ENCODE measurements around the gene LTB4R2. TPM values are rescaled to one million over a fixed set of nuclear protein-coding genes. Genes with fewer than 3 reads are reported as not detected.

LTB4R2 gene
- total and polyA plus RNA-seq, 12 donors: 0.42 to 11.1 (median 3.8) TPM

- H3K36me3 ChIP-seq (replicated peaks in 1 of 2): no peaks in the 10 kb centered on the region
- no peaks in the 10 kb centered on the region for H3K4me1 ChIP-seq (replicated peaks in 1 of 2)
- no peak for DNase-seq
- no peaks in the 10 kb centered on the region for H3K9me3 ChIP-seq (replicated peaks in 1 of 3)
- H3K27ac ChIP-seq: no peak overlapping the region
- H3K4me3 ChIP-seq: no peak overlapping the region
- 58 to 68% (median 61%) methylated on average over 2 to 3 of the region's 3 CpGs for WGBS, 4 donors
- TF ChIP-seq CTCF (IDR thresholded peaks at IDR 0.05) (no peak), POLR2A (IDR thresholded peaks at IDR 0.05) (no peak)
- intact Hi-C loops (cut with DNase I): no loop called here
- no peaks in the 10 kb centered on the region for H3K27me3 ChIP-seq
These were observed 13.4 kb downstream of the LTB4R2 start for GRCh38 chr14:24323341-24323740.

DNA sequence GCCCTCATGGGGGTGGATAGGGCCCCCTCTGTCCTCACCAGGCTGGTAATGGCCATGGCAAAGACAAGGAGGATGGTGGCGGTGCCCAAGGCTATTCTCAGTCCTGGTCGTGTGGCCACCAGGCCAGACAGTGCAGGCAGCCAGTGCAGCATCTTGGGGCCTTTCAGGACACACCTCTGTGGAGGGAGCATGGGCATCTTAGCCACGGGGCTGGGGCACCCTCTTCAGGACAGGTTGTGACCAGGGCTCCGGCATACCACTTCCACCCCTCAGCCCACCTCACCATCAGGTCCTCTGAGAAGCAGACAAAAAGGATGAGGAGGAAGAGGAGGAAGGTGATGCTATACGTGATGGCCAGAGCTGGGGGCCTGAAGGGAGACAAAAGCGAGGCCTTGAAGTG lies 14.1 kb downstream of the LTB4R2 start:
- H3K9me3 ChIP-seq (replicated peaks in 1 of 3): no peaks in the 10 kb centered on the region
- no peaks in the 10 kb centered on the region for H3K27me3 ChIP-seq
- TF ChIP-seq POLR2A (IDR thresholded peaks at IDR 0.05) (no peak), CTCF (IDR thresholded peaks at IDR 0.05) (no peak)
- H3K4me1 ChIP-seq (replicated peaks in 1 of 2): no peaks in the 10 kb centered on the region
- no peak for DNase-seq
- H3K36me3 ChIP-seq (replicated peaks in 1 of 2): no peaks in the 10 kb centered on the region
- WGBS, 4 donors: 67 to 84% (median 74%) methylated on average over 4 to 6 of the region's 6 CpGs
- no peak overlapping the region for H3K4me3 ChIP-seq
- H3K27ac ChIP-seq: no peak overlapping the region
- intact Hi-C loops (cut with DNase I): no loop called here

- Histone ChIP-seq H3K27ac (no peak overlapping the region), H3K4me3 (no peak overlapping the region), H3K36me3 (replicated peaks in 1 of 2) (no peaks in the 10 kb centered on the region), H3K9me3 (replicated peaks in 1 of 3) (no peaks in the 10 kb centered on the region), H3K27me3 (no peaks in the 10 kb centered on the region), H3K4me1 (replicated peaks in 1 of 2) (no peaks in the 10 kb centered on the region)
- TF ChIP-seq CTCF (IDR thresholded peaks at IDR 0.05) (no peak), POLR2A (IDR thresholded peaks at IDR 0.05) (no peak)
- intact Hi-C loops (cut with DNase I): no loop called here
- 66 to 85% (median 80%) methylated on average over 5 of the region's 5 CpGs for WGBS, 4 donors
- DNase-seq: no peak
These were observed 15.1 kb downstream of the LTB4R2 start for GRCh38 chr14:24325041-24325530.

GRCh38 chr14:24325963-24326362 lies 16.0 kb downstream of the LTB4R2 start:
- Histone ChIP-seq H3K27me3 (no peaks in the 10 kb centered on the region), H3K27ac (no peak overlapping the region), H3K4me3 (no peak overlapping the region), H3K36me3 (replicated peaks in 1 of 2) (no peaks in the 10 kb centered on the region), H3K4me1 (replicated peaks in 1 of 2) (no peaks in the 10 kb centered on the region), H3K9me3 (replicated peaks in 1 of 3) (no peaks in the 10 kb centered on the region)
- intact Hi-C loops (cut with DNase I): no loop called here
- DNase-seq: no peak
- WGBS, 4 donors: 75 to 82% (median 80%) methylated on average over 9 of the region's 9 CpGs
- TF ChIP-seq POLR2A (IDR thresholded peaks at IDR 0.05): no peak
- TF ChIP-seq CTCF (IDR thresholded peaks at IDR 0.05): no peak

All from adrenal gland (tissue), 12 donors.